Measurements from ENCODE around the gene SORCS1.

GRCh38 chr10:106799776-106800175 lies 364.7 kb downstream of the SORCS1 start:
- TF ChIP-seq, protein P1, sequence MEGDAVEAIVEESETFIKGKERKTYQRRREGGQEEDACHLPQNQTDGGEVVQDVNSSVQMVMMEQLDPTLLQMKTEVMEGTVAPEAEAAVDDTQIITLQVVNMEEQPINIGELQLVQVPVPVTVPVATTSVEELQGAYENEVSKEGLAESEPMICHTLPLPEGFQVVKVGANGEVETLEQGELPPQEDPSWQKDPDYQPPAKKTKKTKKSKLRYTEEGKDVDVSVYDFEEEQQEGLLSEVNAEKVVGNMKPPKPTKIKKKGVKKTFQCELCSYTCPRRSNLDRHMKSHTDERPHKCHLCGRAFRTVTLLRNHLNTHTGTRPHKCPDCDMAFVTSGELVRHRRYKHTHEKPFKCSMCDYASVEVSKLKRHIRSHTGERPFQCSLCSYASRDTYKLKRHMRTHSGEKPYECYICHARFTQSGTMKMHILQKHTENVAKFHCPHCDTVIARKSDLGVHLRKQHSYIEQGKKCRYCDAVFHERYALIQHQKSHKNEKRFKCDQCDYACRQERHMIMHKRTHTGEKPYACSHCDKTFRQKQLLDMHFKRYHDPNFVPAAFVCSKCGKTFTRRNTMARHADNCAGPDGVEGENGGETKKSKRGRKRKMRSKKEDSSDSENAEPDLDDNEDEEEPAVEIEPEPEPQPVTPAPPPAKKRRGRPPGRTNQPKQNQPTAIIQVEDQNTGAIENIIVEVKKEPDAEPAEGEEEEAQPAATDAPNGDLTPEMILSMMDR (IDR thresholded peaks at IDR 0.05) = no peak
- TF ChIP-seq POLR2A (IDR thresholded peaks at IDR 0.05) = no peak
